ENCODE data around the gene TMEM165. TPM values are rescaled to one million over a fixed set of nuclear protein-coding genes. Genes with fewer than 3 reads are reported as not detected.

The TMEM165 gene
- total and polyA plus RNA-seq, 9 of the 15 experiments (the other 6 are each of a cell fraction or from before 2014, with no cell fraction given), result 21.3 to 145 (median 96.8) TPM

- TF ChIP-seq ZNF175 (CRISPR knock-in tag; IDR thresholded peaks at IDR 0.05; ENCODE audit: low read depth), result peak; percentile 92
- no peak for TF ChIP-seq POLR2B (IDR thresholded peaks at IDR 0.05; ENCODE audit: low read depth, partially characterized antibody)
- TF ChIP-seq CBX3 (IDR thresholded peaks at IDR 0.05; ENCODE audit: borderline replicate concordance in 1 of 2, low read length in 2 of 2), result no peak
- TF ChIP-seq TAF15 (IDR thresholded peaks at IDR 0.05; ENCODE audit: low read depth, low read length), result no peak
- peak; percentile 97 for TF ChIP-seq ZNF766 (CRISPR knock-in tag; conservative IDR thresholded peaks at IDR 0.05)
- TF ChIP-seq ZNF347 (CRISPR knock-in tag; IDR thresholded peaks at IDR 0.05; ENCODE audit: low read depth), result no peak
- no peak for TF ChIP-seq TRIM25 (IDR thresholded peaks at IDR 0.05; ENCODE audit: borderline replicate concordance)
- TF ChIP-seq ZNF584 (CRISPR knock-in tag; IDR thresholded peaks at IDR 0.05; ENCODE audit: low read depth), result no peak
- TF ChIP-seq MXD1 (CRISPR knock-in tag; IDR thresholded peaks at IDR 0.05; ENCODE audit: borderline replicate concordance, poor library complexity, severe bottlenecking), result no peak
- no peak for TF ChIP-seq RFX7 (CRISPR knock-in tag; IDR thresholded peaks at IDR 0.05)
- peak; percentile 99 for TF ChIP-seq MTA2 (IDR thresholded peaks at IDR 0.05; ENCODE audit: low read depth)
- TF ChIP-seq L3MBTL2 (IDR thresholded peaks at IDR 0.05), result peak; percentile 53; the same call in 1 of the 2 replicates
- no peak for TF ChIP-seq ZFP30 (CRISPR knock-in tag; IDR thresholded peaks at IDR 0.05; ENCODE audit: borderline replicate concordance)
- TF ChIP-seq ZFX (CRISPR knock-in tag; IDR thresholded peaks at IDR 0.05), result no peak
- TF ChIP-seq JUND (IDR thresholded peaks at IDR 0.05; ENCODE audit: borderline replicate concordance, low read depth, low read length), result peak; percentile 78
- TF ChIP-seq JUND (tag; IDR thresholded peaks at IDR 0.05; ENCODE audit: borderline replicate concordance, low read depth, low read length), result peak; percentile 63; the same call in 1 of the 3 replicates
- TF ChIP-seq FOXJ2 (tag; IDR thresholded peaks at IDR 0.05), result no peak
- TF ChIP-seq DPF2 (IDR thresholded peaks at IDR 0.05), result peak; percentile 96
- no peak for TF ChIP-seq PRMT5 (CRISPR knock-in tag; IDR thresholded peaks at IDR 0.05)
- no peak for TF ChIP-seq SLC30A9 (CRISPR knock-in tag; IDR thresholded peaks at IDR 0.05)
- TF ChIP-seq ZNF551 (CRISPR knock-in tag; IDR thresholded peaks at IDR 0.05), result no peak
- TF ChIP-seq ZNF830 (CRISPR knock-in tag; IDR thresholded peaks at IDR 0.05), result no peak
- TF ChIP-seq CHCHD3 (CRISPR knock-in tag; IDR thresholded peaks at IDR 0.05), result no peak
- TF ChIP-seq PKNOX1 (IDR thresholded peaks at IDR 0.05), result no peak
- TF ChIP-seq SMAD4 (CRISPR knock-in tag; conservative IDR thresholded peaks at IDR 0.05), result peak; percentile 94
- no peak for TF ChIP-seq FOXA1 (IDR thresholded peaks at IDR 0.05; ENCODE audit: borderline replicate concordance)
- TF ChIP-seq HSF4 (CRISPR knock-in tag; IDR thresholded peaks at IDR 0.05; ENCODE audit: borderline replicate concordance), result no peak
These were observed 8.9 kb upstream of the TMEM165 start (continued) for GRCh38 chr4:55386840-55387239.
